ENCODE measurements around the gene GADD45GIP1.
"Not testable (repeated sequence)": the region's sequence is repeated elsewhere in the genome, so short reads cannot be mapped to it uniquely, and the experiment has no call there.

Gene GADD45GIP1

DNA sequence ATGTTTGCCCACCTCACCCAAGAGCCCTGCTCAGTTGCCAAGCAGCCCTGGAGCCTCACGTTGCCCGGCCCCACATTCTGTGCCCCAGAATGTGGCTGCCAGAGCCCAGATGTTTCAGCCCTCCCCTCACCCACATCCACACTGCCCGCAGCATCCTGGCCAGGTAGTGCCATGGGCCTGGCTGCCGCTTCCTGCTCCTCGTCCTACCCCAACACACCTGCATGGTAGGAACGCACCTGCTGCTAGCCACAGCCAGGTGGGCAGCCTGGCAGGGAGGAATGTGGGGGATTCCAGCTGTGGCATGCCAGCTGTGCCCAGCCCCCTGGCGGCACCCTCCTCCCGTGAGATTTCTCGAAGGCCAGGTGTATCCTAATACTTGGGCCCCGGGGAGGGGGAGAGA is 30.8 kb upstream of the GADD45GIP1 start:
- no peak for DNase-seq

DNA sequence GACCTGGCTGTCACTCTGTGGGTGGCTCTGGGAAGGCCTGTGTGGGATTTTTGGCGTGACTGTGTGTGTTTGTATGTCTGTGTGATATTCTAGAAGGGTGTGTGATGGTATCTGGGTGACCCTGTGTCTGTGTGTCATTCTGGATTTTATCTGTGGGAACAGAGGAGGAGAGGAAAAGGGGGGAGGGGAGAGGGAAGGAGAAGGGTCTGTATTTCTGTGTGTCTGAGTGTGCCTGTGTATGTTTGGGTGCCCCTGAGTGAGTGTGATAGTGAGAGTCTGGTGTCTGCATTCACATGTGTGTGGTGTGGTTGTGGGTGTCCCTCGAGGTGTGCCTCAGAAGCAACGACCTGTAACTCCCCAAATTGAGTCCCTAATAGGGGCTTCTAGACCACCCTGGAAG is 30.2 kb upstream of the GADD45GIP1 start:
- no peak for DNase-seq

DNA sequence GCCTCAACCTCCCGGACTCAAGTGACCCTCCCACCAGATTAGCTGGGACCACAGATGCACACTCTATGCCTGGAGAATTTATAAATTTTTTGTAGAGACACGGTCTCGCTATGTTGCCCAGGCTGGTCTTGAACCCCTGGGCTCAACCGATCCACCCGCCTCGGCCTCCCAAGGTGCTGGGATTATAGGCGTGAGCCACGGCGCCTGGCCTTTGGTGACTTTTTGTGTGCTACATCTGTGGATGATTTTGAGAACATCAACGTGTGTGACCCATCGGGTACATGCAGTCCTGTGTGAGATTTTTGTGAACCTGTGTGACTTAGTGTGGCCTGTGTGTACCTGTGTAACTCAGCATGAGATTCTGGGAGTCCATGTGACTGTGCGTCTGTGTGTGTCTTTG is 29.7 kb upstream of the GADD45GIP1 start:
- no peak for DNase-seq

DNA sequence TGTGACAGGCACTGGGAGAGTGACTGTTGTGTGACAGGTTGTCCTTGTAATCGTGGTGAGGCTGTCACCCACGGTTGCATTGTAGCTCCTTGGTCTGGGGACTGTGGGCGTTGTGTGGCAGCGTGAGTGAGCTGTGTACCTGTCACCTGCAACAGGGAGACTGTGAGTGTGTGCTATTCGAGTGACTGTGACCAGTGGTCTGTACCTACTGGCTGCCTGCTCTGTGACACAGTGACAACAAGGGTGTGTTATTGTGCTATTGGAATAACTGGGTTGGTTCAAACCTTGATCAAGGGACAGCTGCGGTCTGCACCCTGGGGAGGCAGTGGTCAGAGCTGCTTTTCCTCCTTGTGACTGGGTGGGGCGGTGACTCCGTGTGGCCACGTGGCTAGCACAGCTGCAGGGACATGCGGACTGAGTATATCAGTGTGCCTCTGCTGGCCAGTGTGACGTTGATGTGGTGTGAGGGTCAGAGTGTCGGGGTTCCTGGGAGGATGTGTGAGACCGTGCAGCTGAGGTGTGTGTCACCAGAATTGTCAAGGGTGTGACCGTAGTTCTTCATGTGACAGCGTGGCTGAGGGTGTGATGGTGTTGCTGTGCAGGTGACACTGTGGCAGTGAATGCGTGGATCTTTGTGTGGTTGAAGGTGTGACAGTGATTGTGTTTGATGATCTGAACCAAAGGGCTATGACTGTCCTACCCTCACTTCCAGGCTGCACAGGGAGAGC is 28.2 kb upstream of the GADD45GIP1 start:
- DNase-seq = no peak

DNA sequence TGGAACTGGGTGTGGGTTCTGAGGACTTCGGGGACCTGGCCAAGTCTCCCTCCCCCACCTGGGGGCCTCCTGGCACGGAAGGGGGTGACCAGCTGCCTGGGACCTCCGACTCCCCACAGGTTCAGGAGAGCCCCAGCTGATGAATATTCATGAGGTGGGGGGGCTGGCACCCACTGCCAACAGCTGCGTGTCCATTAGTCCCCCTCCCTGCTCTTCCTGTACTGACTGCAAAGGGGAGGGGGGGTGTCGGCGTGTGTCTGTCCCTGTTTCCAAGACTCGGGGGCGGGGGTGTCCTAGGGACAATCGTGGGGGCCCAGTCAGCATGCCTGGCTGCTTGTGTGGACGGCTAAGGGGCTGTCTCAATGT is 27.6 kb upstream of the GADD45GIP1 start:
- no peak for DNase-seq

DNA sequence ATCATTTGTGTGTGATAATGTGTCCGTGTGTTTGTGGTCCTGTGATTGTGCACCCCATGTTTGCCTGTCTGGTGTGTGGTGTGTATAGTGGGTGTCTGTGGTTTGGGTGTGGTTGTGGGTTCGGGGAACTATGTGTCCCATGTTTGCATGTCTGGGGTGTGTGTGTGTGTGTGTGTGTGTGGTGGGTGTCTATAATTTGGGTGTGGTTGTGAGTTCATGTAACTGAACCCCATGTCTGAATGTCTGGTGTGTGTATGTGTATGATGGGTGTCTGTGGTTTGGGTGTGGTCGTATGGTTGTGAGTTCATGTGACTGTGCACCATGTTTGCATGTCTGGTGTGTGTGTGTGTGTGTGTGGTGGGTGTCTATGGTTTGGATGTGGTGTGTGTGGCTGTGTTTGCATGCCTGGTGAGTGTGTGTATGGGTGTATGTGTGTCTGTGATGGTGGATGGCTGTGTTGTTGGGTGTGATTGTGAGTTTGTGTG is 27.2 kb upstream of the GADD45GIP1 start:
- no peak for DNase-seq

DNA sequence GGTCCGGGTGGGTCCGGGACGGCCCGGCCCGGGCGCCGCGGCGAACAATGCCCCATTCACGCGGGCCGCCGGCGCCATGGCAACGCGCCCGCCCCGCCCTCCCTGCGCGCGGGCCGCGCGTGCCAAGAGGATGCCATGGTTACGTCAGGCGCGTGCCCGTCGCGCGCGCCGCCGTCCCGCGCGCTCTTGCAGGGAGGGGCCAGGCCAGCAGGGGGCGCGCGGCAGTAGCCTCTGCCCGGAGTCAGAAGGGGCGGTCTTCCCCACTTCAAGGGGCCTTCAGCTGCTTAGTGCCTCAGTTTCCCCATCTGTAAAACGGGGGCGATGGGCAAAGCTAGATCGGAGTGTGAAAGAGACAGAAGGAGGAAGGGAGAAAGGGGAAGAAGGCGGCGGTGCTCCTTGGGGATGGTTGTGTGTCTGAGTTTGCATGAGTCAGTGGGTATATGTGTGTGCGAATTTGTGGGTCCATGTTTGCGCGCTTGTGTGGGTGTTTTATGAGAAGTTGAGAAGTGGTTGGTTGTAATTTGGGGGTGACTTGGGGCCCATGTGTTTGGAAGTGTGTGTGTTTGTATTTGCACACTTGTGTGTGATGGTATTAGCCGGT is 26.6 kb upstream of the GADD45GIP1 start:
- peak; percentile 82 for DNase-seq

DNA sequence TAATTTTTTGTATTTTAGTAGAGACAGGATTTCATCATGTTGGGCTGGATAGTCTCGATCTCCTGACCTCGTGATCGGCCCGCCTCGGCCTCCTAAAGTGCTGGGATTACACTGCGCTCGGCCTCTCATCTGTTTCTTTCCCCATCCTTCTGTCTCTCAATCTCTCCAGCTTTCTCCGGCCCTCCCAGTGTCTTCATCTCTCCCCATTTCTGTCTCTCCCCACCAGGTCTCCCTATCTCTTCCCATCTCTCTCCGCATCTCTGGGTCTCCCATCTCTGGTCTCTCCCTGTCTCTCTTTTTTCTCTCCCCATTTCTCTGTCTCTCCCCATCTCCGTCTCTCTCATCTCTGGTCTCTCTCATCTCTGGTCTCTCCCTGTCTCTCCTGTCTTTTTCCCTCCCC is 26.1 kb upstream of the GADD45GIP1 start:
- no peak for DNase-seq

DNA sequence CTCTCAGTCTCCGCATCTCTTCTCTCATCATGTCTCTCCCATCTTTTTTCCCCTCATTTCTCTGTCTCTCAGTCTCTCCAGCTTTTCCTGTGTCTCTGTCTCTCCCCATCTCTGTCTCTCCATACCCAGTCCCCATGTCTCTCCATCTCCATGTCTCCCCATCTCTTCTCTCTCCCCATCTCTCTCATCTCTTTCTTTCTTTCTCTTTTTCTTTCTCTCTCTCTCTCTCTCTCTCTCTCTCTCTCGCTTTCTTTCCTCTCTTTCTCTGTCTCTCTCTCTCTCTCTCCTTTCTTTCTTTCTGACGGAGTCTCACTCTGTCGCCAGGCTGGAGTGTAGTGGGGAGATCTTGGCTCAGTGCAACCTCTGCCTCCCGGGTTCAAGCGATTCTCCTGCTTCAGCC is 25.6 kb upstream of the GADD45GIP1 start:
- DNase-seq = no peak

DNA sequence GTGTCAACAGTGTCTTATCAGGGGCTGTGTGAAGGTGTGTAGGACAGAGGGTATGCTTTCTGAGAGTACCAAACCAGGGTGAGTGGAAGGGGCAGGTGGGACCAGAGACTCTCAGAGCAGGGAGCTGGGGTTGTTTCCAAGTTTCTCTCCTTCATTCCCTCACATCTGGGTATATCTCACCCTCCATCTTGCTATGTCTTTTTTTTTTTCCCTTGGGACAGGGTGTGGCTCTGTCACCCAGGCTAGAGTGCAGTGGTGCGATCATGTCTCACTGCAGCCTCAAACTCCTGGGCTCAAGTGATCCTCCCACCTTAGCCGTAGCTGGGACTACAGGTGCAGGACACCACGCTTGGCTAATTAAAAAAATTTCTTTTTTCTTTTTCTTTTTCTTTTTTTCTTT is 23.0 kb upstream of the GADD45GIP1 start:
- DNase-seq = no peak

DNA sequence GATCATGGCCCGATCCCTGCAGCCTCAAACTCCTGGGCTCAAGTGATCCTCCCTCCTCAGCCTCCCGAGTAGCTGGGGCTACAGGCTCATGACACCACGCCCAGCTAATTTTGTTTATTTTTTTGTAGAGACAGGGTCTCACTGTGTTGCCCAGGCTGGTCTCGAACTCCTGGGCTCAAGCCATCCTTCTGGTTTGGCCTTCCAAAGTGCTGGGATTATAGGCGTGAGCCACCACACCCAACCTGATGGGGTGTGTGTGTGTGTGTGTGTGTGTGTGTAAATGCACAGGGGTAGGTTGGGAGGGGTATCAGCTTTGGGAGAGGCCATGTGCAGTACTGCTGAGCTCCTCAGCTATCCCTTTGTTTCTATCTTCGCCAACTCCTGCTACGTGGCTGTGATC is 19.1 kb upstream of the GADD45GIP1 start:
- not testable (repeated sequence) for DNase-seq

DNA sequence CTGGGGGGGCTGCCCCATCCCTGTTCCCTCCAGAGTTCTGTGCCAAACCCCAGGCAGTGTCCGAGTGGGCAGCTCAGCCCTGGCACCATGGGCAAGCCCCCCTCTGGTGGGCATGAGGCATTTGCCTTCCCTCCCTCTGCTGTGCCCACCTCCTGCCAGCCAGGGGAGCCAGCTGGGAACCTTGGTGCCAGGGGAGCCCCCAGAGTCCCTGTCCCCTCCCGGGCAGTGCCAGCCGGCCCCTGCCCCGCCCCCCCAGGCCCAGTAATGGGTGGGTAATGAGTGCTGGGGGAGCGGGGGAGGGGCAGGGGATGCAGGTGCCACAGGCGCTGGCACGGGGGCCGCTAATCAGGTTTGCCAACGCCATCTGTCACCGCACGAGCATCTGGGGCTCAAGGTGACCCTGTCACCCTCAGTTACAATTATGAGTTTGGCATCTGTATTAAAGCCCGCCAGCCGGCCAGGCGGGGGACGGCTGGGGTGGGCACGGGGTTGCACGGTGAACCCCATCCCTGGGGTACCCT is 18.3 kb upstream of the GADD45GIP1 start:
- DNase-seq = no peak

DNA sequence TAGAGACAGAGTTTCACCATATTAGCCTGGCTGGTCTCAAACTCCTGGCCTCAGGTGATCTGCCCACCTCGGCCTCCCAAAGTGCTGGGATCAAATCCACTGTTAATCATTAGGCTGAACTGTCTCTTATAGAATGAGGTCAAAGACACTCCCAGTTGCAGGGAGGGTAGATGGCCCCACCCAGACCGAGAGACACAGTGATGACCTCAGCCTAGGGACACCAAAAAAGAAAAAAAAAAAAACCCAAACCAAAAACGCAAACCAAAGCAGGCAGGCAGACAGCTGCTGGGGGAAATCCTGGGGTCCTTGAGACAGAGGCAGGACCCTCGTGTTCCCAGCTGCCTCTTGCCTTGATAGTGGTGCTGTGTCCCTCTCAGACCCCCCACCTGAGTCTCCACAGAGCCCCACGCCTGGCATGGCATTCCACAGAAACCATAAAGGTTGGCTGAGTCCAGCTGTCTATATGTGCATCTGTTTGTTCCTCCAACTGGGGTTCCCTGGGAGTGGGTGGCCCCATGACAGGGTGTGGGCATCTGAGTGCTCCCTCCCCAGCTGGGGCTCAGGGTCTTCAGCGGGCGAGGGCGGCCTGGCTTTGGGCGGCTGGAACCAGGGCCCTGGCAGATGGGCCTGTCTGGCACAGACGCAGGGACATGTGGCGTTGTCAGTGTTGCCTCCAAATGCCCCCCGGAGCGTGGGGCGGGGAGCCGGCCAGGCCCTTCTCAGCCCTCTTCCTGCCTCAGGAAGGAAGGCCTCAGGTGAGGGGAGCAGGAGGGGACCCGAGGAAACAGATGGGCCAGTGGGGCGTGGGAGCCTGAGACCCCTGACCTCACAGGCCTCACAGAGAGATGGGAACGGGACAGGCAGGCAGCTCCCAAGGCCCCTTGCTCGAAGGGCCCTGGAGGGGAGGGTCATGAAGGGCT is 17.5 kb upstream of the GADD45GIP1 start:
- DNase-seq = no peak

DNA sequence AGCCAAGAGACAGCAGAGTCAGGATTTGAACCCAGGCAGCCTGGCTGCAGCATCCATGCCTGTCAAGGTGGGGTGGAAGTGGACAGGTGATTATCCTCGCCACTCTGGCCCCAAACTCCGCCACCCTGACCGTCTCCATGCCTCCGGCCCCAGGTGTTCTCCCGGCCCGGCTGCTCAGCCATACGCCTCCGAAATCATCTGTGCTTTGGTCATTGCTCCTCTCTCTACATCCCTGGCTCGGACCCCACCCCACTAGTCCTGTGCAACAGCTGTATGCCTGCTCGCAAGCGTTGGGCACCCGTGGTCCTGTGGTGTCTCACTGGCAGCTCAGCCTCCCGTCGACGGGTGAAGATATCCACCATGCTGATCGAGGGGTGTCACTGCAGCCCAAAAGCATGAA is 16.2 kb upstream of the GADD45GIP1 start:
- DNase-seq = no peak

DNA sequence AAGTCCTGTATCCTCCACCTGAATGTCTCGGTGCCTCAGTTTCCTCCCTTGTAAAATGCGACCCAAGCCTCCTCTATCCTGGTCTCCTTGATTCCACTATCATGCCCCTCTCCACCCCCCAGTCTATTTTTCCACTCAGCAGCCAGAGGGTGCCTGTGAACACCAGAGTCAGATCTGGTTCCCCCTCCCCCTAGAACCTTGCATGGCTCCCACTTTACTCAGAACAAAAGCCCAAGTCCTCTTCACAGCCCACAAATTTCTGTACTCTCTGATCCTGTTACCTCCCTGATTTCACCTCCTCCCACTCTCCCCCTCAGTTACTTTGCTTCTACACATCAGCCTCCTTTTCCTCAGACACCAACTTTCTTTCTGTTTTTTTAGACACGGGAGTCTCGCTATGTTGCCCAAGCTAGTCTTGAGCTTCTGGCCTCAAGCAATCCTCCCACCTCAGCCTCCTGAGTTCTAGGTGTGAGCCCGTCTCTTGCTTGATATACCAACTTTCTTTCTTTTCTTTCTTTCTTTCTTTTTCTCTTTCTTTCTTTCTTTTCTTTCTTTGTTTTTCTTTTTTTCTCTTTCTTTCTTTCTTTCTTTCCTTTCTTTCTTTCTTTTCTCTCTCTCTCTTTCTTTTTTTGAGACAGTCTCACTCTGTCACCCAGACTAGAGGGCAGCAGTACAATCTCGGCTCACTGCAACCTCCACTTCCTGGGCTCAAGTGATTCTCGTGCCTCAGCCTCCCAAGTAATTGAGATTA is 13.2 kb upstream of the GADD45GIP1 start:
- DNase-seq = no peak

DNA sequence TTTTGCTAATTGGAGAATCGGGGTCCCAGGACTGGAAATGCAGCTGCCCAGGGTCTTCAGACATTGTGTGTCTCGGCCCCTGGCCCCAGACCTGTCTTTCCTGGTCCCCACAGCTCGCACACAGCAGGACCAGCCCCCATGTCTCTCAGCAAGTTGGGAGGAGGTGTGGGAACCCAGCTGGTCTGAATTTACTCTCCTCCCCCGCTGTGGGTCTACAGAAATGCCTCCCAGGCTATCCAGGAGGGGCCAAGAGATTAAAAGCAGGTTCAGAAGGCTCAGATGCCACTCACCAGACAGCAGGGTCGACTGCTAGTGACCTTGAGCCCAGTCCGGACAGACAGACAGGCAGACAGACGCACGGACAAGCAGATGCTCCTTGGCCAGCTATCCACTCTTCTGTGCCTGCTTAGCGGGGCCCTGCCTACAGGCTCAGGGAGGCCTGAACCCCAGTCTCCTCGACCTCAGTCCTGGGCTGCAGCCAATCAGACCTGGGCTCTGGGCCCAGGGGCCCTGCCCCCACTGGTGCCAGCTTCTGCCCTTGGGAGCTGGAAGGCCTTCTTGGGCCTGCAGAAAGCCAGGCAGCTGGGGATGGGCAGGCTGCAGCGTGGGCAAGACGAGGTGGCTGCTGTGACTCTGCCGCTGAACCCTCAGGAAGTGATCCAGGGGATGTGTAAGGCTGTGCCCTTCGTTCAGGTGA is 12.4 kb upstream of the GADD45GIP1 start, which contains the start of gene DAND5:
TSS of gene DAND5 (plus strand) at position 285 of the 697 bp plus-strand sequence. CDS start at position 370, 85 bp downstream.
- no peak for DNase-seq

DNA sequence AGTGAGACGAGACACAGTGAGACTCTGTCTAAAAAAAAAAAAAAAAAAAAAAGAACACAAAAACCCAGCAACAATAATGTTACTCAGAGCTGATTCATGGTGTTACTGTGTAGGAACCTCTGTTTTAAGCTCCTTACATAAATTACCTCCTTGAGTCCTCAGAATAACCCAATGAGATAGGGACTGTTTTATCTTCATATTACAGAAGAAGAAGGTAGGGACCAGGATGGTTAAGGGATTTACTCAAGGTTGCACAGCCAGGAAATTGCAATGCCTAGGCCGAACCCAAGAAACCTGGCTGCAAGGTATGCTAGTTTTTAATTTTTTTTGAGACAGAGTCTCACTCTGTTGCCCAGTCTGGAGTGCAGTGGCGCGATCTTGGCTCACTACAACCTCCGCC is 10.9 kb upstream of the GADD45GIP1 start:
- no peak for DNase-seq

DNA sequence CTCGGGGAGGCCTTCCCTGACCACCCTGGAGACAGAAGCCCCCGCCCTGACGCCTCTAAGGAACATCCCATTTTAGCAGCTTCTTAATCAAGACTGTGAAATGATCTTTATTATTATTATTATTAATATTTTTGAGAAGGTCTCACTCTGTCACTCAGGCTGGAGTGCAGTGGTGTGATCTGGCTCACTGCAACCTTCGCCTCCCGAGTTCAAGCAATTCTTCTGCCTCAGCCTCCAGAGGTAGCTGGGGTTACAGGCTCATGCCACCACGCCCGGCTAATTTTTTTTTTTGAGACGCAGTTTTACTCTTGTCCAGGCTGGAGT is 8.8 kb upstream of the GADD45GIP1 start:
- DNase-seq = no peak

DNA sequence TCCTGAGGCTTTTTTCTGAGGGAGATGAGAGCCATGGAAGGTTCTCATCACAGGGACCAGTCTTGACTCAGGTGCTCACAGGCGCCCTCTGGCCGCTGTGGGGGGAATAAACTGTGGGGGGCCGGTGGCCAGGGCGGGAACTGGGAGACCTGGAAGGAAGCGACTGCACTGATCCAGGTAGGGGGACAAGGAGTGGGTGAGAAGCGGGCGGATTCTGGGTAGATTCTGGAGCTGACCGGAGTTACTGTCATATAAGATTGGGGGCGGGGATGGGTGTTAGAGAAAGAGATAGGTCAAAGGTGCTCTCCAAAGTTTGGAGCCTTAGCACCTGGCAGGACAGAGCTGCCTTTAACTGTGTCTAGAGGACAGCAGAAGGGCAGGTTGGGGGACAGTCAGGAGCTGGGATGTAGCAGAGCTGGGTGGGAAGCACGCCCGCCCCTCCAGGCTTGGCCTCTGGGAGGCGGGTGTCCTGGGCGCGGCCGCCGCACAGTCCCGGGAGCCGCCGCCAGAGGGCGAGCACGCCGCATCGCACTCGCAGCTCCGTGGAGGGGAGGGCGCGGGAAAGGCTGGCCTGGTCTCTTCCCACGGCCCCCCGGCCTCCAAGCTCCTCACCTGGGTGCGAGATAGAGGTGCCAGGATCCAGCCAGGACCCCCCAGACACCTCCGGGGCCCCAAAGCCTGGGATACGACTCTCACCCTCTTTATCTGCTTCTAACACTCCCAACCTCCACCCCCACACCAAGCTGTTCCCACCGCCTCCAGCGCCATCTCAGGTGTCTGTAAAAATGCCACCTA is 8.2 kb upstream of the GADD45GIP1 start:
- peak; percentile 83 for DNase-seq

DNA sequence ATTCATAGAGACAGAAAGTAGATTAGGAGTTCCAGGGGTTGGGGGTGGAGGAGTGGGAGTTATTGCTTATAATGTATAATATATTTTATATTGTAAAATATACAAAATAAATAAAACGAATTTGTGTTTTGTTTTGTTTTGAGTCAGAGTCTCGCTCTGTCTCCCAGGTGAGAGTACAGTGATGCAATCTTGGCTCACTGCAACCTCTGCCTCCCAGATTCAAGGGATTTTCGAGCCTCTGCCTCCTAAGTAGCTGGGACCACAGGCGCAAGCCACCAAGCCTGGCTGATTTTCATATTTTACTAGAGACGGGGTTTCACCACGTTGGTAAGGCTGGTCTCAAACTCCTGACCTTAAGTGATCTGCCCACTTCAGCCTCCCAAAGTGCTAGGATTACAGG is 2.5 kb upstream of the GADD45GIP1 start:
- DNase-seq = no peak

DNA sequence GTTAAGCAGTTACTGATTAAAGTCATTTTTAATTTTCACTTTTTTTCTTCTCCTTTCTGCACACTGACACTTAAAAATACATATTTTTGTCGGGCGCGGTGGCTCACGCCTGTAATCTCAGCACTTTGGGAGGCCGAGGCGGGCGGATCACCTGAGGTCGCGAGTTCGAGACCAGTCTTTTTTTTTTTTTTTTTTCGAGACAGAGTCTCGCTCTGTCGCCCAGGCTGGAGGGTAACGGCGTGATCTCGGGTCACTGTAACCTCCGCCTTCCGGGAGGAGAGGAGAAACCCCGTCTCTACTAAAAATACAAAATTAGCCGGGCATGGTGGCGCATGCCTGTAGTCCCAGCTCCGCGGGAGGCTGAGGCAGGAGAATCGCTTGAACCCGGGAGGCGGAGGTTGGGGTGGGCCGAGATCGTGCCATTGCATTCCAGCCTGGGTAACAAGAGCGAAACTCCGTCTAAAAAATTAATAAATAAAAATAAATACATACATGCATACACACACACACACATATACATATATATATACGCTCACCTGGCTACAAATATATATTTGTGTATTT is 448 bp upstream of the GADD45GIP1 start:
- not testable (repeated sequence) for DNase-seq
